ENCODE results near the gene HMMR.
"Not testable (repeated sequence)": the region's sequence is repeated elsewhere in the genome, so short reads cannot be mapped to it uniquely, and the experiment has no call there.

The HMMR gene

GRCh38 chr5:163529698-163530097 lies 69.3 kb downstream of the HMMR start:
- H3K4me3 ChIP-seq (ENCODE audit: low read length in 2 of 2), result no peak overlapping the region
- H3K4me1 ChIP-seq (ENCODE audit: control insufficient read depth in 2 of 2, insufficient read depth in 2 of 2, low read length in 2 of 2), result no peaks in the 10 kb centered on the region
- no peak overlapping the region for H3K27ac ChIP-seq (ENCODE audit: low read depth in 2 of 2, low read length in 2 of 2)
- H3K9ac ChIP-seq (ENCODE audit: low read depth in 1 of 2, low read length in 2 of 2), result no peak overlapping the region
- H3K36me3 ChIP-seq (ENCODE audit: control insufficient read depth in 2 of 2, insufficient read depth in 2 of 2, low read length in 2 of 2), result no peaks in the 10 kb centered on the region
- no peaks in the 10 kb centered on the region for H3K27me3 ChIP-seq (ENCODE audit: control insufficient read depth in 2 of 2, insufficient read depth in 2 of 2, low read length in 2 of 2)
- H3K9me3 ChIP-seq (ENCODE audit: control insufficient read depth in 2 of 2, low read length in 2 of 2), result no peaks in the 10 kb centered on the region

GRCh38 chr5:163531272-163531671 lies 70.8 kb downstream of the HMMR start:
- Histone ChIP-seq H3K36me3 (ENCODE audit: control insufficient read depth in 2 of 2, insufficient read depth in 2 of 2, low read length in 2 of 2) (no peaks in the 10 kb centered on the region), H3K27ac (ENCODE audit: low read depth in 2 of 2, low read length in 2 of 2) (no peak overlapping the region), H3K27me3 (ENCODE audit: control insufficient read depth in 2 of 2, insufficient read depth in 2 of 2, low read length in 2 of 2) (no peaks in the 10 kb centered on the region), H3K4me1 (ENCODE audit: control insufficient read depth in 2 of 2, insufficient read depth in 2 of 2, low read length in 2 of 2) (peaks cover 0 to 4% of the 10 kb centered on the region in 2 donors), H3K4me3 (ENCODE audit: low read length in 2 of 2) (no peak overlapping the region), H3K9ac (ENCODE audit: low read depth in 1 of 2, low read length in 2 of 2) (no peak overlapping the region), H3K9me3 (ENCODE audit: control insufficient read depth in 2 of 2, low read length in 2 of 2) (no peaks in the 10 kb centered on the region)

DNA sequence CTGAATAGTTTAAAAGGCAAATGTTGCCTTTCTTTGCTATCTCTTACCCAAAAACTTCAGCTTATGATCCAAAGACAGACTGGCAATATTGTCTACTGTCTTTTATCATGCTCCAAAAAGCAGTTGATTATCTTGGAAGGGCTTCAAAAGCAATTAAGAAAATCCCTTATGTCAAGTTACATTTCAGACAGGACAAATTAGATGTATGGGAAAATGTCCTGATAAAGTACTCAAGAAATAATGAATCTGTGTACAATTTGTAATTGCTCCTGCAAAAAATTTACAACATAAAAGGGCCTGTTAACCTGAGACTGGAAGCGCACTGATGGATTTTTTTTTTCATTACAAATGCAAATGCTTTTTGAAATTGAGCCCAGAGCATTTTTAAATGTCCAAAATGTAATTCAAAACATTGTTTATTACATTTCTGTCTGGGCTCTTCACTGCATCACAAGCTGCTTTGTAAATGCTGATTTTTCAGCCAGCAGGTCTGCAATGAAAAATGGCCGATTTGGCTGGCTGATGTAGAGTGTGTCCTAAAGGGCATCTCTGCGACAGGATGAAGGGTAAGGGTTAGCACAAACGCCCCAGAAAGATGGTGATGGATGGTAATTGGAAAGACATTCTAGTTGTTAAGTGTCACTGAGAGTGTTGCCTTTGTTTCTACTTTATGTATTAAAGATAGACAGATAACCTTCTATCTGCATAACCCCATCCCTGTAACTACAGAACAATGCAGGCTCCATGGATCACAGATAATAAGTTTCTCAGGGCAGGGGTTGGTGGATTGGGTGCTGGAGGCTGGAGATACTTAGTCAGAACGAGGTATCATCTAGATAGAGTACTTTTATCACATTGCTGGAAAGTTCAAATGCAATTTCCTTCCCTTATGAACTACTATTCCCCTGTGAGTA lies 72.0 kb downstream of the HMMR start:
- H3K9me3 ChIP-seq (ENCODE audit: control insufficient read depth in 2 of 2, low read length in 2 of 2), result no peaks in the 10 kb centered on the region
- H3K4me3 ChIP-seq (ENCODE audit: low read length in 2 of 2), result no peak overlapping the region
- peaks cover 0 to 4% of the 10 kb centered on the region in 2 donors for H3K4me1 ChIP-seq (ENCODE audit: control insufficient read depth in 2 of 2, insufficient read depth in 2 of 2, low read length in 2 of 2)
- no peak overlapping the region for H3K27ac ChIP-seq (ENCODE audit: low read depth in 2 of 2, low read length in 2 of 2)
- H3K36me3 ChIP-seq (ENCODE audit: control insufficient read depth in 2 of 2, insufficient read depth in 2 of 2, low read length in 2 of 2), result no peaks in the 10 kb centered on the region
- no peaks in the 10 kb centered on the region for H3K27me3 ChIP-seq (ENCODE audit: control insufficient read depth in 2 of 2, insufficient read depth in 2 of 2, low read length in 2 of 2)
- no peak overlapping the region for H3K9ac ChIP-seq (ENCODE audit: low read depth in 1 of 2, low read length in 2 of 2)

- Histone ChIP-seq H3K9me3 (ENCODE audit: control insufficient read depth in 2 of 2, low read length in 2 of 2) (no peaks in the 10 kb centered on the region), H3K4me3 (ENCODE audit: low read length in 2 of 2) (no peak overlapping the region), H3K27me3 (ENCODE audit: control insufficient read depth in 2 of 2, insufficient read depth in 2 of 2, low read length in 2 of 2) (no peaks in the 10 kb centered on the region), H3K4me1 (ENCODE audit: control insufficient read depth in 2 of 2, insufficient read depth in 2 of 2, low read length in 2 of 2) (peaks cover 0 to 4% of the 10 kb centered on the region in 2 donors), H3K36me3 (ENCODE audit: control insufficient read depth in 2 of 2, insufficient read depth in 2 of 2, low read length in 2 of 2) (no peaks in the 10 kb centered on the region), H3K27ac (ENCODE audit: low read depth in 2 of 2, low read length in 2 of 2) (no peak overlapping the region), H3K9ac (ENCODE audit: low read depth in 1 of 2, low read length in 2 of 2) (no peak overlapping the region)
Measured at GRCh38 chr5:163533223-163533622, 72.8 kb downstream of the HMMR start.

DNA sequence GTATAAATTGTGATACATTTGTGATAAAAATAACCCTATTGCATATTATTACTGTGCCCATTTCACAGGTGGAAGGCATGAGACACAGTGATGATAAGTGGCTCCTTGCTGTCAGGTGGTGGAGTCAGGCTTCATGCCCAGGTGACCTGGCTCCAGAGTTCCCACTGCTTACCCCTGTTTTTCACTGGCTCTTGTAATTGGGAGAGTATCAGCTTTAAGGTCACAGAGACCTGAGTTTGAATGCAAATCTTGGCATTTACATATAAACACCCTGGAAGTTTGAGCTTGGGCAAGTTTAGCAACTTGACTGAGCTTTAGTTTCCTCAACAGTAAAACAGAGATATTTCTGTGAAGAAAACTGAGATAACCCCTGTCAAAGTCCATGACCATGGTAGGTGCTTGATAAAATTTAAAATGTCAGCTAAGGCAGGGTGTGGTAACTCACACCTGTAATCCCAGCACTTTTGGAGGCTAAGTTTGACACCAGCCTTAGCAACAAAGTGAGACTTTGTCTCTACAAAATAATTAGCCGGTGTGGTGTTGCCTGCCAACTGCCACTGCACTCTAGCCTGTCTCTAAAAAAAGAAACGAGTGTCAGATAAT lies 74.2 kb downstream of the HMMR start:
- Histone ChIP-seq H3K4me1 (ENCODE audit: control insufficient read depth in 2 of 2, insufficient read depth in 2 of 2, low read length in 2 of 2) (peaks cover 0 to 4% of the 10 kb centered on the region in 2 donors), H3K4me3 (ENCODE audit: low read length in 2 of 2) (no peak overlapping the region), H3K9me3 (ENCODE audit: control insufficient read depth in 2 of 2, low read length in 2 of 2) (no peaks in the 10 kb centered on the region), H3K27me3 (ENCODE audit: control insufficient read depth in 2 of 2, insufficient read depth in 2 of 2, low read length in 2 of 2) (no peaks in the 10 kb centered on the region), H3K27ac (ENCODE audit: low read depth in 2 of 2, low read length in 2 of 2) (no peak overlapping the region), H3K36me3 (ENCODE audit: control insufficient read depth in 2 of 2, insufficient read depth in 2 of 2, low read length in 2 of 2) (no peaks in the 10 kb centered on the region), H3K9ac (ENCODE audit: low read depth in 1 of 2, low read length in 2 of 2) (no peak overlapping the region)

- Histone ChIP-seq H3K9ac (ENCODE audit: low read depth in 1 of 2, low read length in 2 of 2) (no peak overlapping the region), H3K27me3 (ENCODE audit: control insufficient read depth in 2 of 2, insufficient read depth in 2 of 2, low read length in 2 of 2) (no peaks in the 10 kb centered on the region), H3K27ac (ENCODE audit: low read depth in 2 of 2, low read length in 2 of 2) (no peak overlapping the region), H3K4me3 (ENCODE audit: low read length in 2 of 2) (no peak overlapping the region), H3K9me3 (ENCODE audit: control insufficient read depth in 2 of 2, low read length in 2 of 2) (no peaks in the 10 kb centered on the region), H3K36me3 (ENCODE audit: control insufficient read depth in 2 of 2, insufficient read depth in 2 of 2, low read length in 2 of 2) (no peaks in the 10 kb centered on the region), H3K4me1 (ENCODE audit: control insufficient read depth in 2 of 2, insufficient read depth in 2 of 2, low read length in 2 of 2) (peaks cover 0 to 4% of the 10 kb centered on the region in 2 donors)
Measured at GRCh38 chr5:163535290-163535689, 74.9 kb downstream of the HMMR start.

- H3K9ac ChIP-seq (ENCODE audit: low read depth in 1 of 2, low read length in 2 of 2); H3K27me3 ChIP-seq (ENCODE audit: control insufficient read depth in 2 of 2, insufficient read depth in 2 of 2, low read length in 2 of 2); H3K9me3 ChIP-seq (ENCODE audit: control insufficient read depth in 2 of 2, low read length in 2 of 2); H3K4me3 ChIP-seq (ENCODE audit: low read length in 2 of 2); H3K36me3 ChIP-seq (ENCODE audit: control insufficient read depth in 2 of 2, insufficient read depth in 2 of 2, low read length in 2 of 2); H3K27ac ChIP-seq (ENCODE audit: low read depth in 2 of 2, low read length in 2 of 2); H3K4me1 ChIP-seq (ENCODE audit: control insufficient read depth in 2 of 2, insufficient read depth in 2 of 2, low read length in 2 of 2): not testable (repeated sequence)
Measured at GRCh38 chr5:163536442-163536841, 76.0 kb downstream of the HMMR start.

GRCh38 chr5:163540696-163541095 lies 80.3 kb downstream of the HMMR start:
- Histone ChIP-seq H3K27ac (ENCODE audit: low read depth in 2 of 2, low read length in 2 of 2) (no peak overlapping the region), H3K4me1 (ENCODE audit: control insufficient read depth in 2 of 2, insufficient read depth in 2 of 2, low read length in 2 of 2) (no peaks in the 10 kb centered on the region), H3K9me3 (ENCODE audit: control insufficient read depth in 2 of 2, low read length in 2 of 2) (no peaks in the 10 kb centered on the region), H3K36me3 (ENCODE audit: control insufficient read depth in 2 of 2, insufficient read depth in 2 of 2, low read length in 2 of 2) (no peaks in the 10 kb centered on the region), H3K4me3 (ENCODE audit: low read length in 2 of 2) (no peak overlapping the region), H3K9ac (ENCODE audit: low read depth in 1 of 2, low read length in 2 of 2) (no peak overlapping the region), H3K27me3 (ENCODE audit: control insufficient read depth in 2 of 2, insufficient read depth in 2 of 2, low read length in 2 of 2) (no peaks in the 10 kb centered on the region)
